Measurements from ENCODE around the gene SCAMP4.

The SCAMP4 gene

DNA sequence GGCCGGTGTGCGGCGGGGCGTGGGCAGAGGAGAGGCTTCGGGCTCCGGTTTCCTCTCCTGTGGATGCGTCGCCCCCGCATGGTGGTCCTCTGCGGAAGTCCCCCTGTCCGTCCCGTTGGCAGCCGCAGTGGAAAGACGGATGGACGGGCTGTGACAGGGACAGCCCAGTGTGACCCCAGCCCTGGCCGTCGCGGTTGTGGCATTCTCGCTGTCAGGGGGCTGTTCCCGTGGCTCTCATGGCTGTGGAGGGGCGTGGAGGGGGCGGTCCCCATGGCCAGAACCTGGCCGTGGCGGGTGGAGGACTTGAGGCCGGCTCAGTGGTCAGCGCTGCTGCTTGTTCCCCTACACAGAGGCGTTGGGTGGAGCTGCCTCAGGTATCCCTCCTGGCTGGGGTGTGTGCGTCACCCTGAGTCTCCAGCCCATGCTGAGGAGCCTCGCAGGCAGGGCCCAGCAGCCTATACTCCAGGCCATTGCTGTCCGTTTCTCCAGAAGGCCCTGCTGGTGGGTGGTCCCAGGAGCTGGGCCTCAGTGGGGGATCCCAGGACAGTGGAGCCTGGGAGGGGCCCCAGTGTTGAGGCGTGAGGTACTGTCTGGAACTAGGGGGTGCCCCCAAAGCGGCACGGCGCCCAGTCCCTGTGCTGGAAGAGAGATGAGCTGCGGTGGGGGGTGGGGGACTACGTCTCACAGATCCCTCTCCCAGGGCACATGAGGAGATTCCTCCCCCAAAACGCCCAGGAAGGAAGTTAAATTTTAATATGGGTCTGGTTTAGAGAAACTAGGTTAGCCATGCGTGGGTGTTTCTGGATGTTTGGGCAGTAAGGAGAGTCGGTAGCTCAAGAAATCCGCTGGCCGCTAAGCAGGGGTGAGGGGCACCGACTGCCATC, 56.0 kb downstream of the SCAMP4 start:
- DNase-seq: no peak

DNA sequence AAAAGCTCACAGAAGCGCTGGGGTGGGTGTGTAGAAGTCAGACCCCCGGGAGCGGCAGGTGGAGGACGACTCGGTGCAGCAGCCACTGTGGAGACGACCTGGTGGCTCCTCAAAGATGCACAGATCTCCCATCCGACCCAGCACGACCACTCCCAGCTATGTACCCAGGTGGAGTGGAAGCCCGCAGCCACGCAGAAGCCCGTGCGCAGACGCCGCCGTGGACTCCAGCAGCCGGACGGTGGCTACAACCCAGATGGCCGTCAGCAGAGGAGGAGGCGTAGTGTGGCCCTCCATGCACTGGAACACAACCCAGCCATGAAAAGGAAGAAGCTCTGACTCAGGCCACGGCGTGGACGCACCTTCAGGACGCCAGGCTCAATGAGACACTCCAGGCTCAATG, 57.5 kb downstream of the SCAMP4 start:
- DNase-seq: no peak

DNA sequence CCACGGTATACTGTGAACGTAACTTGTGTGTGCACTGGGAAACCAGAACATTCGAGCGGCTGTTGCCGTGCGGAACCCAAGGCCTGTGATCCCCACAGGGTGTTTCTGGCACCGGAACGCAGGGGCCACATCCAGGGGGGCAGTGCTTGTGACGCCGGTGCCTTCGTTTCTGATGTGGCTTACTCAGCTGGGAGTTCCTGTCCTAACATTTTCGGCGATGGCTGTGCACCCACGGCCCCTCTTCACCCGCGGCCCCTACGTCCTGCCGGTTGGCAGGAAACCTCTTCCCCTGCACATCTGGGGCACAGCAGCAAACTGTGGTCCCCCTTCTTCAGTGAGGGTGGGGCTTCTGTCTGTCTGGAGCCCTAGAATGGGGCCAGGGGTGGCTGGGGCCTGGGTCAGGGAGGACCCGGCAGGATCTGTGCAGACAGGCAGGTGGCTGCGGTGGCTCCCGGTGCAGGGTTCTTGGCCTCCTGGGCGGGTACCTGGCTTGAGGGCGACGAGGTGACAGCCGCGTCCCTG, 61.9 kb downstream of the SCAMP4 start:
- no peak for DNase-seq

DNA sequence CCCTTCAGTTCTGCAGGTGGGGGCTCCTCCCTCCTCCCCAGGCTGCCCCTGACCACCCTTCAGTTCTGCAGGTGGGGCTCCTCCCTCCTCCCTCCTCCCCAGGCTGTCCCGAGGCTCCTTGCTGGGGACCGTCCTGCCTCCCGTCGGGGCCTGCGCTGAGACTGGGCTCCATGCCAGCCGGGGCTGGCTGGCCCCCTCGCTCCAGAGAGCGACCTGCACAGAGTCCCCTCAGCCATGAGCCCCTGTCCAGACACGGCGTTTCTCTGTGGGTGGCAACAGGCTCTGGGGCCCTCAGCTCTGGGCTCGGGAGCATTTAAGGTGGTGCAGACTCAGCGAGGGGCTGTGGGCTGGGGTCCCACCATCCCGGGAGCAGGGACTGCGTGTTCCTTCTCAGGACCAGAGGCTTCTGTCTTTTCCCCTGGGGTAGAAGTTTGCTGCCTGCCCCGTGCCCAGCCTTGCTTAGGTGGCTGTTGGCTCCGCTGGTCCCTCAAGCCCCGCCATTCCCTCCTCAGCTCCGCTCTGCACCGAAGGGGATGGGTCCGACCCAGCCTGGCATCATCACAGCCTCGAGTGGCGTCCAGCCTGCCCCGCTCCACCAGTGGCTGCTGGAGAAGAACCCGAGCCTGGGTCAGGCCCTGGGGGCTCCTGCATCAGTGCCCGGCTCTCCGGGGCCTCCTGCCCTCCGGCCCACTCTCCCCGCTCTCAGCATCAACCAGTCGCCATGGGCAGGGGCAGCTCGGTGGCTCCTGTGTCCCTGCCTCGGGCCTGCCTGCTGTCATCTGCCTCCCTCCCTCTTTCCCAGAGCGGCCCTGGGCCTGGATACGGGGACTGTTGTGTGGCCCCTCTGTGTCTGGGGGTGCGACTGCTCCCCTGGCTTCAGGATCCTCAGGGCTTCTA, 63.3 kb downstream of the SCAMP4 start:
- DNase-seq: no peak

DNA sequence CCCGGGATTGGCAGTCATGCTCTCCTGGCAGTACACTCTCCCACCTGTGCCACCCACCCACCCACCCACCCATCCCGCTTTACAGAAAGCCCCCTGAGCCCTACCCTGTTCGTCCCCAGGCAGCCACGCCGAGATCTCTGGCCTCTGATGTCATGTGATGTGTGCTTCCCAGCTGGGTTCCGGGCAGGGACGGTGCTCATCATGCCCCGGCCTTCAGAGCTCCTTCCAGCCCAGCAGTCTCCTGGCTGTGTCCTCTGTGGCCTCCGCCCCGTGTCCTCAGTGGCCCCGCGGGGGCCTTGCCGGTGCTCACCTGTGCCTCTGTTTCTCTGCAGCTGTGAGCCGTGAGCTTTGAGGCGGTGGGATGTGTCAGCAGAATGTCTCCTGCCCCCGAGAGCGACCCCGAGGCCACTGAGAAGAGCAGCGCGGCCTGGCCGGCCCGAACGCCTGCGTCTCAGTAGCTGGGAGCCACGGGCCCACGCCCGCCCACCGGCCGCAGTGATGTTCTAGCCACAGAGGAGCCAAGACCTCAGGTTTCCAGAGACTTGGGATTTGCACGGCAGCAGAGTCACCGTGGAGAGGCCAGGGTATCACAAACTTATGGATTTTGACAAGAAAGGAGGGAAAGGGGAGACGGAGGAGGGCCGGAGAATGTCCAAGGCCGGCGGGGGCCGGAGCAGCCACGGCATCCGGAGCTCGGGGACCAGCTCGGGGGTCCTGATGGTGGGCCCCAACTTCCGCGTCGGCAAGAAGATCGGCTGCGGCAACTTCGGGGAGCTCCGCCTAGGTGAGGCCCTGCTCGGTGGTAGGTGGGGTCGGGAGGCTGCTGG, 64.2 kb downstream of the SCAMP4 start:
- DNase-seq: no peak

DNA sequence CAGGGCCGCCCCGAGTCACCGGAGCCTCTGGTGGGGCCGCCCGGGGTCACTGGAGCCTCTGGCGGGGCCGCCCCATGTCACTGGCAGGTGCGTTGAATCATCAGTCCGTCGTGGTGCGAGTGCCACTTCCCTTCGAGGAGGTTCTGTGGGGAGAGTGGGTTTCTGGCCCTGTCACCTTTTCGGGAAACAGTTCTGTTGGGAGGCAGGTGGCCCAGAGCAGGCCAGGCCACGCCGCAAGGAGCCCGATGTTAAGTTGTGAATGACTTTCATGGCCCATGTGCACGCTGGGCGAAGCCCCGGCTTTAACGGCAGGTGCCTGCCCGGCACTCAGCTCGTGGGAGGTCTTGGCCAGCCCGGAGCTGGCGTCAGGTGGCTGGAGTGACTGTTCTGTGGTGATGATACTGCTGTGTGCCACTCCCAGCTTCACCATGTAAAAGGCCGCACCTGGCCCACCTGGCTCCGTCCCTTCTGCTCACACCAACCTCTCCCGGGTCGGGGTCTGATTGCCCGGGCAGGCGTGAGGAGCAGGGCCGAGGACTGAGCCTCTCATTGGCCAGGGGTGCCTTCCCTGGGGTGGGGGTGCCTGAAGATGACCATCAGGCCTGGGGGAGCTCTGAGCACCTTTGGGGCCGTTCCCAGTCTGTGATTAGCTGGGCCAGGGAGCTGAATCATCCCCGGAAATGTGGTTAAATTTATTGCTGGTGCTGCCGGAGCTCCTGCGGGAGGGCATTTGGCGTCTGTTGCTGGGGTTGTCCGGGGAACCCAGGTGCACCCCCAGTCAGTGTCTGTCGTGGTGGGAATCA, 65.0 kb downstream of the SCAMP4 start:
- peak; percentile 31 for DNase-seq

DNA sequence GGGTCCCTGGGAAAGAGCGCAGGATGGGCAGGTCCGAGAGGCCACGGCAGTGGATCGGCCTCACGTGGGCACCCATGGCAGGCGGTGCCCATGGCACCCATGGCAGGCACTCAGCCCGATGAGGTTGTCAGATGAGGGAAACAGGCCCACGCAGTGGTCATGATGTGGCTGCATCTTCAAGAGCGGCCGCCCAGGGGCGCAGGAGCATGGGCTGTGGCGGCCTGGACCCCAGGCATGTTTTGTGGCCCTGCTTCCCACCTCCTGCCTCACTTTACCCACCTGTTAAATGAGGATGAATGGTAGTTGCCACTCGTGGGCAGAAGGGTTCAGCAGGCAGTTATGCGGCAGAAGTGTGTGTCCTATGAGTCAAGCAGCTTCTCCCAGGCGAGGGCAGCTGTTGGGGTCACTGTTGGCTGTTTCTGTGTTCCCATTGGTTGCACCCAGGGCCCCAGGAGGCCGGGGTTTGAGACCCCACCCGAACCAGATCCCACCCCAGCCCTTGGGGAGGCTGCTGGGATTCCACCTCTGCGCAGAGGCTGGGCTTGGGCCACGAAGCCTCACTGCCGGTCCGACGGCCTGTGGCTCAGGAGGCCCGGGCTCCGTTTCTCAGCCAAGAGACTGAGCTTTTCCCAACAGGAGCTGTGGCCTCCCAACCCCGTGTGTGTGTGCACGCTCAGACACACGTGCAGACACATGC, 65.8 kb downstream of the SCAMP4 start:
- no peak for DNase-seq

DNA sequence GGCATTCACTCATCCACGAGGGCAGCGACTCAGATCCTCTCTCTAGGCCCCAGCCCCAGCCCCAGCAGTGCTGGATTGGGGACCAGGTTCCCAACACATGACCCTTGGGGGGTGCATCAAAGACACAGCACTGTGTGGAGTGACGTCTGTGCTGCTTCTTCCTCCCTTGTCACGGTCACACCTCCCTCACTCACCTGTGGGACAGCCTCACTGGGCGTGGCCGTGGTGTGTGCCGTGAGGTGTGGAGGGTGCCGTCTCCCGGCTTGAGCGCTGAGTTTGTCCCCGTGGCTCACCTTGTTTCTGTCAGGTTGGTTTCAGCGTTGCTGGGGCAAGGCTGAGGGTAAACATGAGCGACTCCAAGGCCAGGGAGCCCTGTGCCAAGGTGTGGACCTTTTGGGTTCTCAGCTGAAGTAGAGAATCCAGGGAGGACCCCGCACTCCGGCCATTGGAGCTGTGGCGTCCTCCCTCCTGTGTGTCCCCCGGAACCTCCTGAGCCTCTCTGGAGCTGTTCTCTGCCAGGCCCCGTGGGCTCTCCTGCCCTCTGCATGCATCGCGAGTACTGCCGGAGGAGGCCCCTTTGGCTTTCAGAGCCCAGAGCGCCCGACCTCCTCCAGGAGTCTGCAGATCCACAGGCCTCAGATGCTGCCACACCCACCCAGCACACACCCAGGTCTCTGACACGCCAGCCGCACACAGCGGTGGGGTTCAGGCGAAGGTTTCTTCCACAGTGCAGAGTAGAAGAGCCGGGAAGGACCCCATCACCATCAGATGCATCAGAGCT, 69.4 kb downstream of the SCAMP4 start:
- no peak for DNase-seq

DNA sequence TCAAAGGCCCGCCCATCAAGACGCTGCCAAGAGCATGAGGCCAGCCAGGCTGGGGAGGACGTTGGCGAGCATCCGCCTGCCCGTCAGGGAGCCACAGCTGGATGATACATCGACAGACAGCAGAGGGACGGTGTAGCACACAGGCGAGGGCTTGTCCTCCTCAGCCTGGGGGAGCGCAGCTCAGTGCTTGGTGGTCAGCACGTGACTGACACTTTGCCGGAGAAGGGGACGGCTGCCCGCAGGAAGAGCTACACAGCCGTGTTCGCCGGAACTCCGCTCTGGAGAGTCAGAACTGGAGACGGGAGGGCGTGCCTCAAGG, 69.9 kb downstream of the SCAMP4 start:
- no peak for DNase-seq

Measured in EL (cell line).